GM18520 (cell line): ENCODE data around the gene BTBD6.
"Not testable (repeated sequence)": the region's sequence is repeated elsewhere in the genome, so short reads cannot be mapped to it uniquely, and the experiment has no call there.

ENCODE experiments used
- ATAC-seq: cut with Tn5 transposase; IDR thresholded peaks from one replicate; pipeline ENCODE4 v1.9.1; 2021; ENCODE audit not compliant: unreplicated experiment

Gene BTBD6

DNA sequence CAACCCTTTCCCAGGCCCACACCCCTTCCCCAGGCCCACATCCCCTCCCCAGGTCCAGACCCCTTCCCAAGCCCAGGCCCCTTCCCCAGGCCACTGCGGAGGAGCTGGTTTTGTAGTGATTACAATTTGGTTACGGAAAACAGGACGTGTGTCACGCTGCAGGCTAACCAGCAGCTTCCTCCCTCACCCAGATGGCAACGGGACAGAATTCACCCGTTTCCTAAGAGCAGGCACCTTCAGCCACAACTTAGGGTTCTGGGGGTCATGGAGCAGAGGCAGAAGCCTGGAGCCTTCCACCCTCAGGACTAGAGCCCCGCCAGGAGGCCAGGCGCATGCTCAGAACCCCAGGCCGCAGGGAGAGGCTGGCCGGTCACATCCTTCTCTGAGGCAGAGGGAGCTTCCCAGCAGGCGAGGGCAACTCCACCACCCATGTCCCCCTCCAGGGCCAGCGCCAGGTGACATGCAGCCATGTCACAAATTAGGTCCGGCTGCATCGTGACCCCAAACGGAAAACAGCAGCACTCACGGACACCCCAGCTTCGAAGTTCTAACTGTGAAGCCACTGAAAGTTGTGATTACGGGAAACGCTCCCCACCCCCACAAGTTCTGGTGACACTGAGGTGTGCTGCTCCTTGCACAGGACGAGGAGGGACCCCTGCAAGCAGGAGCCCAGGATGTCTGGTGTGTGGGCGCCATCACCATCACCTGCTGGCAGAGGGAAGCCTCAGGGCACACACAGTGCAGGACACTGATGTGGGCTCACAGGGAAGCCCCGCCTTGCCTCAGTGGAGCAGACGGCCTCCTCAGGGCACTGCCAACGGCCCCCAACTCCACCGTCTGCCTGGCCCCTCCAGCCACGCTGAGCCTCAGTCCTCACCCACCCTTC is 44.7 kb downstream of the BTBD6 start:
- no peak for ATAC-seq

- no peak for ATAC-seq
Measured at GRCh38 chr14:105294142-105294597, 45.8 kb downstream of the BTBD6 start.

DNA sequence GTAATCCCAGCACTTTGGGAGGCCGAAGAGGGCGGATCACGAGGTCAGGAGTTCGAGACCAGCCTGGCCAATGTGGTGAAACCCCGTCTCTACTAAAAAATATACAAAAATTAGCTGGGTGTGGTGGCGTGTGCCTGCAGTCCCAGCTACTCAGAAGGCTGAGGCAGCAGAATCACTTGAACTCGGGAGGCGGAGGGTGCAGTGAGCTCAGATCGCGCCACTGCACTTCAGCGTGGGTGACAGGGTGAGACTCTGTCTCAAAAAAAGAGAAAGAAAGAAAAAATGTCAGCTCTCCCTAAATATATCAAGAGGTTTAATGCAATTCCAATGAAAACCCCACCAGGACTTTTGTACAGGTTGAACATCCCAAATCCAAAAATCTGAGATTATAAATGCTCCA is 49.0 kb downstream of the BTBD6 start:
- ATAC-seq = not testable (repeated sequence)

- no peak for ATAC-seq
Measured at GRCh38 chr14:105299654-105300541, 51.6 kb downstream of the BTBD6 start.
